GM19324 (cell line): ENCODE measurements around the gene RASD2.

Experiments used
- ATAC-seq: cut with Tn5 transposase; IDR thresholded peaks from one replicate; pipeline ENCODE4 v1.9.1; 2021; ENCODE audit warnings: mild to moderate bottlenecking, moderate library complexity; ENCODE audit not compliant: unreplicated experiment, low FRiP score

The RASD2 gene

GRCh38 chr22:35517769-35518530 lies 22.7 kb upstream of the RASD2 start:
- ATAC-seq, result no peak

GRCh38 chr22:35518811-35519210 lies 21.8 kb upstream of the RASD2 start:
- no peak for ATAC-seq

- ATAC-seq, result no peak
Observed at GRCh38 chr22:35519306-35520000, 21.2 kb upstream of the RASD2 start.

GRCh38 chr22:35521358-35522224 lies 19.0 kb upstream of the RASD2 start:
- no peak for ATAC-seq

- no peak for ATAC-seq
Observed at GRCh38 chr22:35522225-35523149, 18.1 kb upstream of the RASD2 start.

GRCh38 chr22:35523167-35523947 lies 17.3 kb upstream of the RASD2 start:
- ATAC-seq, result no peak

- ATAC-seq, result no peak
Observed at GRCh38 chr22:35524966-35525686, 15.5 kb upstream of the RASD2 start.

- ATAC-seq, result no peak
Observed at GRCh38 chr22:35525687-35526332, 14.8 kb upstream of the RASD2 start.

GRCh38 chr22:35526333-35526979 lies 14.2 kb upstream of the RASD2 start:
- no peak for ATAC-seq

- no peak for ATAC-seq
Observed at GRCh38 chr22:35528927-35529326, 11.7 kb upstream of the RASD2 start.

GRCh38 chr22:35530700-35531099 lies 9.9 kb upstream of the RASD2 start:
- no peak for ATAC-seq

GRCh38 chr22:35531202-35531601 lies 9.4 kb upstream of the RASD2 start:
- no peak for ATAC-seq

GRCh38 chr22:35531676-35532075 lies 9.0 kb upstream of the RASD2 start:
- ATAC-seq, result no peak

GRCh38 chr22:35533365-35534029 lies 7.1 kb upstream of the RASD2 start:
- no peak for ATAC-seq

GRCh38 chr22:35534091-35534490 lies 6.5 kb upstream of the RASD2 start:
- ATAC-seq, result no peak

- ATAC-seq, result no peak
Observed at GRCh38 chr22:35537232-35537631, 3.4 kb upstream of the RASD2 start.

- ATAC-seq, result no peak
Observed at GRCh38 chr22:35538801-35539321, 1.8 kb upstream of the RASD2 start.
